GM23338 (cell line): Measurements from ENCODE around the gene B4GALT2. TPM values are rescaled to one million over a fixed set of nuclear protein-coding genes. Genes with fewer than 3 reads are reported as not detected.

ENCODE experiments used
- ATAC-seq: fragments of 200-7000 bp; cut with Tn5 transposase; 3 replicates; pipeline ENCODE4 v1.9.1; 2020
- DNase-seq: peaks from one replicate; pipeline ENCODE4 v3.0.0-alpha.2; 2015; ENCODE audit warnings: low spot score
- H2AFZ ChIP-seq: fragments of 200-600 bp; sonication (generic); 2 replicates; pipeline ENCODE4 v1.8.0; 2016; ENCODE audit warnings: antibody characterized with exemption, mild to moderate bottlenecking, moderate library complexity
- H3F3A ChIP-seq: fragments of 200-600 bp; sonication (generic); replicated peaks from 2 replicates; pipeline ENCODE4 v1.8.0; 2017; ENCODE audit warnings: antibody characterized with exemption, mixed run types, low read depth
- H3K27ac ChIP-seq: fragments of 200-600 bp; sonication (generic); 2 replicates; pipeline ENCODE4 v1.6.1; 2016; ENCODE audit warnings: low read depth
- H3K27me3 ChIP-seq: fragments of 200-600 bp; sonication (generic); 2 replicates; pipeline ENCODE4 v1.8.0; 2016; ENCODE audit warnings: mild to moderate bottlenecking, mixed run types, moderate library complexity; ENCODE audit not compliant: insufficient read depth
- H3K36me3 ChIP-seq: fragments of 200-600 bp; sonication (generic); 2 replicates; pipeline ENCODE4 v1.8.0; 2016; ENCODE audit warnings: mild to moderate bottlenecking; ENCODE audit not compliant: insufficient read depth
- H3K4me1 ChIP-seq: fragments of 200-600 bp; sonication (generic); 2 replicates; pipeline ENCODE4 v1.8.0; 2016; ENCODE audit warnings: mild to moderate bottlenecking, moderate library complexity; ENCODE audit not compliant: insufficient read depth
- H3K4me2 ChIP-seq: fragments of 200-600 bp; sonication (generic); 2 replicates; pipeline ENCODE4 v1.7.1; 2017; ENCODE audit warnings: mixed run types
- H3K4me3 ChIP-seq: fragments of 200-600 bp; sonication (generic); 2 replicates; pipeline ENCODE4 v1.6.1; 2016; ENCODE audit warnings: mixed run types
- H3K79me2 ChIP-seq: fragments of 200-600 bp; sonication (generic); replicated peaks from 2 replicates; pipeline ENCODE4 v1.8.0; 2017; ENCODE audit warnings: mild to moderate bottlenecking; ENCODE audit not compliant: insufficient read depth
- H3K9me2 ChIP-seq: fragments of 200-600 bp; sonication (generic); 2 replicates; pipeline ENCODE4 v1.8.0; 2017; ENCODE audit not compliant: insufficient read depth
- H4K20me1 ChIP-seq: fragments of 200-600 bp; sonication (generic); replicated peaks from 2 replicates; pipeline ENCODE4 v1.8.0; 2017; ENCODE audit warnings: mild to moderate bottlenecking; ENCODE audit not compliant: insufficient read depth
- H3K27ac Mint-ChIP-seq: 2 replicates; pipeline ENCODE4 v1.8.0; 2020; ENCODE audit warnings: inconsistent platforms, mild to moderate bottlenecking, moderate library complexity, mixed read lengths
- H3K27me3 Mint-ChIP-seq: 3 replicates; pipeline ENCODE4 v1.8.0; 2022; ENCODE audit warnings: low read depth, mild to moderate bottlenecking, moderate library complexity, mixed read lengths, inconsistent platforms; ENCODE audit not compliant: insufficient read depth, poor library complexity
- H3K36me3 Mint-ChIP-seq: 3 replicates; pipeline ENCODE4 v1.8.0; 2021; ENCODE audit warnings: low read depth, mild to moderate bottlenecking, inconsistent platforms, moderate library complexity, mixed read lengths
- H3K4me1 Mint-ChIP-seq: 3 replicates; pipeline ENCODE4 v1.8.0; 2020; ENCODE audit warnings: mild to moderate bottlenecking, inconsistent platforms, mixed read lengths
- H3K4me3 Mint-ChIP-seq: 3 replicates; pipeline ENCODE4 v1.8.0; 2021; ENCODE audit warnings: moderate library complexity, mild to moderate bottlenecking, inconsistent platforms, mixed read lengths
- H3K9me3 Mint-ChIP-seq: 3 replicates; pipeline ENCODE4 v1.8.0; 2020; ENCODE audit warnings: moderate library complexity, mild to moderate bottlenecking, inconsistent platforms, mixed read lengths
- CREB1 ChIP-seq: fragments of 250-450 bp; sonication (Bioruptor Pico); IDR thresholded peaks from 2 replicates; pipeline ENCODE4 v1.5.0; 2020; ENCODE audit warnings: low read depth, mild to moderate bottlenecking, moderate library complexity
- EZH2 ChIP-seq: fragments of 200-600 bp; sonication (generic); IDR thresholded peaks from one replicate; pipeline ENCODE4 v1.8.0; 2017; ENCODE audit warnings: antibody characterized with exemption, mild to moderate bottlenecking, low read depth; ENCODE audit not compliant: unreplicated experiment
- JUNB ChIP-seq: IDR thresholded peaks from one replicate; pipeline ENCODE4 v1.6.1; 2016; ENCODE audit warnings: antibody characterized with exemption; ENCODE audit not compliant: unreplicated experiment
- NANOG ChIP-seq: IDR thresholded peaks from 2 replicates; pipeline ENCODE4 v1.6.1; 2016; ENCODE audit warnings: antibody characterized with exemption, borderline replicate concordance
- POLR2AphosphoS5 ChIP-seq: IDR thresholded peaks from 2 replicates; pipeline ENCODE4 v1.6.1; 2016; ENCODE audit warnings: antibody characterized with exemption, low read depth
- ZNF114 ChIP-seq: fragments of 250-450 bp; sonication (Bioruptor Pico); IDR thresholded peaks from 2 replicates; pipeline ENCODE4 v1.5.0; 2020; ENCODE audit warnings: mild to moderate bottlenecking, moderate library complexity
- ZNF331 ChIP-seq: fragments of 250-450 bp; sonication (Bioruptor Pico); IDR thresholded peaks from 2 replicates; pipeline ENCODE4 v1.5.0; 2020; ENCODE audit warnings: low read depth, mild to moderate bottlenecking, moderate library complexity
- polyA plus RNA-seq: library from polyadenylated mRNA; unstranded; fragments of >200 nt; fragmentation: Nextera tagmentation; extraction: Ambion mirVana; gene quantifications from 2 replicates; pipeline ENCODE4 v1.2.1, GENCODE V29; 2016
- total RNA-seq: library from RNA; depleted of rRNA; stranded (reverse); fragments of >200 nt; shearing (Covaris generic); gene quantifications from 2 replicates; pipeline ENCODE4 v1.2.3, GENCODE V29; 2014
- TF ChIP-seq, protein P1 (sequence below), 2 experiments: fragments of 200-600 bp in 1 of 2; sonication (generic) in 1 of 2; conservative IDR thresholded peaks; 2 replicates each; pipeline versions ENCODE4 v1.5.1 to v1.6.1; 2016 to 2017; ENCODE audit warnings: antibody characterized with exemption in 2 of 2, low read depth in 2 of 2, mild to moderate bottlenecking in 2 of 2, moderate library complexity in 1 of 2
- TF ChIP-seq, protein P2 (sequence below): IDR thresholded peaks from one replicate; pipeline ENCODE4 v1.6.1; 2018; ENCODE audit warnings: antibody characterized with exemption; ENCODE audit not compliant: unreplicated experiment

Gene B4GALT2
- total and polyA plus RNA-seq, 2 experiments from 2014 or later: 22.4 to 63.1 TPM

DNA sequence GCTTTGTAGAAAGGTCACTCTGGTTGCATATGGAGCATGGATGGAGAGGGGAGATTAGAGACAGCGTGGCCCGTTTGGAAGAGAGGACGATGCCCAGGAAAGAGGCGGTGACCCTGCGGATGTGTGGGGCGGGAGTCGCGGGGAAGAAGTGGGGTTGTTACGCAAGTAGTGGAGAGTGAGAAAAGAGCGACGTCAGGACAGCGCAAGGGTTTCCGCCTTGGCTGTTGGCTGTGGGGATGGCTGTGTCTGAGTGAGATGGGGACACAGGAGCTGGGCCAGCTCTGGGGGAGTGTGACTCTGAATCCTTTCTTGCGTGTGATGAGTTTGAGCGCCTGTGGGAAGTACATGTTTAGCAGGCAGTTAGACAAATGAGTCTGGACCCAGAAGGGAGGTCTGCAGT lies 3.8 kb downstream of the B4GALT2 start:
- Histone ChIP-seq H3K27ac (no peak overlapping the region), H2AFZ (no peak overlapping the region), H3K79me2 (peaks cover 8% of the 10 kb centered on the region; the same call in 1 of the 2 replicates), H4K20me1 (no peaks in the 10 kb centered on the region; the same call in 1 of the 2 replicates), H3F3A (peaks cover 13% of the 10 kb centered on the region; the same call in 1 of the 2 replicates), H3K4me2 (no peak overlapping the region), H3K36me3 (no peaks in the 10 kb centered on the region), H3K4me3 (no peak overlapping the region), H3K27me3 (no peaks in the 10 kb centered on the region), H3K9me2 (no peaks in the 10 kb centered on the region), H3K4me1 (peaks cover 10% of the 10 kb centered on the region; the same call in 1 of the 2 replicates)
- Mint-ChIP-seq H3K27me3 (peaks cover 30% of the 10 kb centered on the region), H3K4me1 (peaks cover 19% of the 10 kb centered on the region), H3K36me3 (peaks cover 43% of the 10 kb centered on the region), H3K4me3 (no peak overlapping the region; the same call in 2 of the 3 replicates), H3K27ac (no peak overlapping the region), H3K9me3 (no peaks in the 10 kb centered on the region)
- no peak for TF ChIP-seq POLR2AphosphoS5
- TF ChIP-seq JUNB: no peak
- DNase-seq (no peak), ATAC-seq (no peak)

DNA sequence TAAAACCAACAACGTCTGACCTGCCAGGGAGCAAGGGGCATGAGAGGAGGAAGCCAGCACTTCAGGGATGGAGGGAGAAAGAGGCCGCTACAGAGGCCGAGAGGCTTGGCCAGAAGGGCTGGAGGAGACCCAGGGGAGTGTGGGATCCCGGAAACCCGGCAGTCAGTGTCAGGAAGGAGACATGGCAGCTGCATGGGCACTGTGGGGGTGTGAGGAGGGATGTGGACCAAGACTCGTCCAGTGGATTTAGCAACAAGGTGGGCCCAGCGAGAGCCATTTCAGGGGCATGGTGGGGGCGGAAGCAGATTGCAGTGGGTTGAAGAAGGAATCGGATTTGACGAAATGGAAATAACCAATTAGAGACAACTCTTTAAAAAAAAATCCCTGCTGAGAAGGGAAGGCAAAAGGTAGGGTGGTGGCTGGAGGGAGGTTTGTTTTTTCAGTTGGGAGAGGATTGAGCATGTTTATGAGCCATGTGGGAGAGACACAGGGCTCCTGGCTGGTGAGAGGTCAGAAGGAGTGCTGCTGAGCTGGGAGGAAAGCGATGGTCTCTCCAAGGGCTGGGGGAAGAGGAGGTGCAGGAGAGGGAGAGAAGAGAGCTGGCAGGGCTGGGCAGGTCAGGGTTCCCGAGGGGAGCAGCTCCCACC lies 4.4 kb downstream of the B4GALT2 start:
- peaks cover 8% of the 10 kb centered on the region; the same call in 1 of the 2 replicates for H3K79me2 ChIP-seq
- no peak overlapping the region for H3K4me3 ChIP-seq
- no peak overlapping the region for H3K27ac ChIP-seq
- no peaks in the 10 kb centered on the region for H3K36me3 ChIP-seq
- H2AFZ ChIP-seq: no peak overlapping the region
- no peak overlapping the region for H3K27ac Mint-ChIP-seq
- no peaks in the 10 kb centered on the region for H3K9me2 ChIP-seq
- ATAC-seq (no peak), DNase-seq (no peak)
- H3K27me3 ChIP-seq: no peaks in the 10 kb centered on the region
- H3F3A ChIP-seq: peaks cover 9% of the 10 kb centered on the region; the same call in 1 of the 2 replicates
- peaks cover 7% of the 10 kb centered on the region; the same call in 1 of the 2 replicates for H3K4me1 ChIP-seq
- no peak overlapping the region; the same call in 2 of the 3 replicates for H3K4me3 Mint-ChIP-seq
- H3K4me1 Mint-ChIP-seq: peaks cover 15% of the 10 kb centered on the region
- H3K9me3 Mint-ChIP-seq: no peaks in the 10 kb centered on the region
- no peak overlapping the region for H3K4me2 ChIP-seq
- peaks cover 37% of the 10 kb centered on the region for H3K36me3 Mint-ChIP-seq
- H4K20me1 ChIP-seq: no peaks in the 10 kb centered on the region; the same call in 1 of the 2 replicates
- H3K27me3 Mint-ChIP-seq: peaks cover 28% of the 10 kb centered on the region
- TF ChIP-seq EZH2 (no peak), NANOG (no peak), JUNB (no peak), ZNF331 (CRISPR knock-in tag) (no peak), CREB1 (CRISPR knock-in tag) (no peak), ZNF114 (CRISPR knock-in tag) (no peak), POLR2AphosphoS5 (no peak)
- TF ChIP-seq, protein P1, sequence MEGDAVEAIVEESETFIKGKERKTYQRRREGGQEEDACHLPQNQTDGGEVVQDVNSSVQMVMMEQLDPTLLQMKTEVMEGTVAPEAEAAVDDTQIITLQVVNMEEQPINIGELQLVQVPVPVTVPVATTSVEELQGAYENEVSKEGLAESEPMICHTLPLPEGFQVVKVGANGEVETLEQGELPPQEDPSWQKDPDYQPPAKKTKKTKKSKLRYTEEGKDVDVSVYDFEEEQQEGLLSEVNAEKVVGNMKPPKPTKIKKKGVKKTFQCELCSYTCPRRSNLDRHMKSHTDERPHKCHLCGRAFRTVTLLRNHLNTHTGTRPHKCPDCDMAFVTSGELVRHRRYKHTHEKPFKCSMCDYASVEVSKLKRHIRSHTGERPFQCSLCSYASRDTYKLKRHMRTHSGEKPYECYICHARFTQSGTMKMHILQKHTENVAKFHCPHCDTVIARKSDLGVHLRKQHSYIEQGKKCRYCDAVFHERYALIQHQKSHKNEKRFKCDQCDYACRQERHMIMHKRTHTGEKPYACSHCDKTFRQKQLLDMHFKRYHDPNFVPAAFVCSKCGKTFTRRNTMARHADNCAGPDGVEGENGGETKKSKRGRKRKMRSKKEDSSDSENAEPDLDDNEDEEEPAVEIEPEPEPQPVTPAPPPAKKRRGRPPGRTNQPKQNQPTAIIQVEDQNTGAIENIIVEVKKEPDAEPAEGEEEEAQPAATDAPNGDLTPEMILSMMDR (conservative IDR thresholded peaks at IDR 0.05; ENCODE audit: low read depth in 2 of 2): no peak
- TF ChIP-seq, protein P2, sequence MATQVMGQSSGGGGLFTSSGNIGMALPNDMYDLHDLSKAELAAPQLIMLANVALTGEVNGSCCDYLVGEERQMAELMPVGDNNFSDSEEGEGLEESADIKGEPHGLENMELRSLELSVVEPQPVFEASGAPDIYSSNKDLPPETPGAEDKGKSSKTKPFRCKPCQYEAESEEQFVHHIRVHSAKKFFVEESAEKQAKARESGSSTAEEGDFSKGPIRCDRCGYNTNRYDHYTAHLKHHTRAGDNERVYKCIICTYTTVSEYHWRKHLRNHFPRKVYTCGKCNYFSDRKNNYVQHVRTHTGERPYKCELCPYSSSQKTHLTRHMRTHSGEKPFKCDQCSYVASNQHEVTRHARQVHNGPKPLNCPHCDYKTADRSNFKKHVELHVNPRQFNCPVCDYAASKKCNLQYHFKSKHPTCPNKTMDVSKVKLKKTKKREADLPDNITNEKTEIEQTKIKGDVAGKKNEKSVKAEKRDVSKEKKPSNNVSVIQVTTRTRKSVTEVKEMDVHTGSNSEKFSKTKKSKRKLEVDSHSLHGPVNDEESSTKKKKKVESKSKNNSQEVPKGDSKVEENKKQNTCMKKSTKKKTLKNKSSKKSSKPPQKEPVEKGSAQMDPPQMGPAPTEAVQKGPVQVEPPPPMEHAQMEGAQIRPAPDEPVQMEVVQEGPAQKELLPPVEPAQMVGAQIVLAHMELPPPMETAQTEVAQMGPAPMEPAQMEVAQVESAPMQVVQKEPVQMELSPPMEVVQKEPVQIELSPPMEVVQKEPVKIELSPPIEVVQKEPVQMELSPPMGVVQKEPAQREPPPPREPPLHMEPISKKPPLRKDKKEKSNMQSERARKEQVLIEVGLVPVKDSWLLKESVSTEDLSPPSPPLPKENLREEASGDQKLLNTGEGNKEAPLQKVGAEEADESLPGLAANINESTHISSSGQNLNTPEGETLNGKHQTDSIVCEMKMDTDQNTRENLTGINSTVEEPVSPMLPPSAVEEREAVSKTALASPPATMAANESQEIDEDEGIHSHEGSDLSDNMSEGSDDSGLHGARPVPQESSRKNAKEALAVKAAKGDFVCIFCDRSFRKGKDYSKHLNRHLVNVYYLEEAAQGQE: no peak
